Stimulated activated naive CD8-positive, alpha-beta T cell treated with anti-CD3 and anti-CD28 coated beads, Interleukin-15, Interleukin-2, amounts not matched to agents 100 ng/mL and 50 ng/mL, for 24 hours (primary cell): ENCODE data around the gene RCOR1.

Experiments
- H3K27ac Mint-ChIP-seq: one replicate; pipeline ENCODE4 v1.8.0; 2021; ENCODE audit warnings: mild to moderate bottlenecking, mixed read lengths
- H3K27me3 Mint-ChIP-seq: one replicate; pipeline ENCODE4 v1.8.0; 2021; ENCODE audit warnings: mixed read lengths
- H3K36me3 Mint-ChIP-seq: one replicate; pipeline ENCODE4 v1.8.0; 2021; ENCODE audit warnings: low read depth, mixed read lengths
- H3K4me1 Mint-ChIP-seq: one replicate; pipeline ENCODE4 v1.8.0; 2021; ENCODE audit warnings: low read depth, mixed read lengths
- H3K4me3 Mint-ChIP-seq: one replicate; pipeline ENCODE4 v1.8.0; 2021; ENCODE audit warnings: mild to moderate bottlenecking, mixed read lengths
- H3K9me3 Mint-ChIP-seq: one replicate; pipeline ENCODE4 v1.8.0; 2021; ENCODE audit warnings: mixed read lengths

RCOR1 gene

DNA sequence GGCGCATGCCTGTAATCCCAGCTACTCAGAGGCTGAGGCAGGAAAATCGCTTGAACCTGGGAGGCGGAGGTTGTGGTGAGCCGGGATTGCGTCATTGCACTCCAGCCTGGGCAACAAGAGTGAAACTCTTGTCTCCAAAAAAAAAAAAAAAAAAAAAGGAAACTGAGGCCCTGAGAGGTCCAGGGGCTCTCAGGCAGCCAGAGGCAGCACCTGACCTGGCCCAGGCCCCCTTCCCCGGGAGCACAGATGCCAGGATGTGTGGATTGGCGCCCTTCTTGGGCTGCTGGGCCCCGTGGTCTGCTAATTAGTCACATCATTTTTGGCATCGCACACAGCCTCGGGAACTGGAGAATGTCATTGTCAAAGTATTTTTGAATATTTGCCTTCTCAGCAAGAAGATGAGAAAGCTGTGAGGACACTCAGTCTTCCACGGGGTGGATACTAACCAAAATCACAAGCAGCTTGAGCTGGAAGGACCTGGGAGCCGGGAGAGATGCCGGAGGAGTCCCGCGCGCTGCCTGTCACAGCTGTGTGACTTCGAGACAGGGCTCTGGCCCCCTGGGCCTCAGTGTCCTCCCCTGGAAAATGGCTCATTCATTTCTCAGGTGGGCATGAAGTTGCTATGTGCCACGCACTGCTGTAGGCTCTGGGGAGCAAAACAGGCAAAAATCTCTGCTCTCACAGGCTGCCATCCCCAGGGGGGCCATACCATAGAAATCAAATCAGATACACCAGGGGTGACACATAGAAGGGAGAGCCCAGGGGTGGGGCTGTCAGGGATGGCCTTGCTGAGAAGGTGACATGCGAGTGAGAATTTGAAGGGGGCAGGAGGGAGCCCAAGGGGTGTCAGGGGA, 12.5 kb upstream of the RCOR1 start:
- H3K27ac Mint-ChIP-seq = no peak overlapping the region
- H3K9me3 Mint-ChIP-seq = no peaks in the 10 kb centered on the region
- H3K27me3 Mint-ChIP-seq = no peaks in the 10 kb centered on the region
- no peaks in the 10 kb centered on the region for H3K36me3 Mint-ChIP-seq
- H3K4me1 Mint-ChIP-seq = no peaks in the 10 kb centered on the region
- H3K4me3 Mint-ChIP-seq = no peak overlapping the region

DNA sequence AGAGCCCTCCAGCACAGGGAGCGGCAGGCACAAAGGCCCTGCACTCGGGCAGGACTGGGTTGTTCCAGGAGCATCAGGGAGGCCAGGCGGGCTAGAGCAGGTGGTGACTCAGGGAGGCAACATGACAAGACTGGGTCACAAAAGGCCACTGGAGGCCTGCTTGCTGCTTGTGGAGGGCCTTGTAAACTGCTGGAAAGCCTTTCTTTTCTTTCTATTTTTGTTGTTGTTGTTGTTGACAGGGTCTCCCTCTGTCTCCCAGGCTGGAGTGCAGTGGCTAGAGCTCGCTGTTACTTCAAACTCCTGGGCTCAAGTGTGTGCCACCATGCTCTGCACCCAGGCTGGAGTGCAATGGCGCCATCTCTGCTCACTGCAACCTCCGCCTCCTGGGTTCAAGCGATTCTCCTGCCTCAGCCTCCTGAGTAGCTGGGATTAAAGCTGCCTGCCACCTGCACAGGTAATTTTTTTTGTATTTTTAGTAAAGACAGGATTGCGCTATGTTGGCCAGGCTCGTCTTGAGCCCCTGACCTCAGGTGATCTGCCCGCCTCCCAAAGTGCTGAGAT, 11.8 kb upstream of the RCOR1 start:
- Mint-ChIP-seq H3K27ac (no peak overlapping the region), H3K4me1 (no peaks in the 10 kb centered on the region), H3K4me3 (no peak overlapping the region), H3K9me3 (no peaks in the 10 kb centered on the region), H3K36me3 (no peaks in the 10 kb centered on the region), H3K27me3 (no peaks in the 10 kb centered on the region)

DNA sequence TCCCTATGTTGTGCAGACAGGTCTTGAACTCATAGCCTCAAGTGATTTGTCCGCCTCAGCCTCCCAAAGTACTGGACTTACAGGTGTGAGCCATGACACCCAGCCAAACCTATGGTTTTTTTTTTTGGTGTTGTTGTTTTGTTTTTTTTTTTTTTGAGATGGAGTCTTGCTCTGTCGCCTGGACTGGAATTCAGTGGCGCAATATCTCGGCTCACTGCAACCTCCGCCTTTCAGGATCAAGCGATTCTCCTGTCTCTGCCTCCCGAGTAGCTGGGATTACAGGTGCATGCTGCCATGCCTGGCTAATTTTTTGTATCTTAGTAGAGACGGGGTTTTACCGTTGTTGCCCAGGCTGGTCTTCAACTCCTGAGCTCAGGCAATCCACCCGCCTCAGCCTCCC, 11.3 kb upstream of the RCOR1 start:
- H3K4me1 Mint-ChIP-seq = no peaks in the 10 kb centered on the region
- no peaks in the 10 kb centered on the region for H3K27me3 Mint-ChIP-seq
- no peaks in the 10 kb centered on the region for H3K9me3 Mint-ChIP-seq
- H3K4me3 Mint-ChIP-seq = no peak overlapping the region
- H3K27ac Mint-ChIP-seq = no peak overlapping the region
- no peaks in the 10 kb centered on the region for H3K36me3 Mint-ChIP-seq

DNA sequence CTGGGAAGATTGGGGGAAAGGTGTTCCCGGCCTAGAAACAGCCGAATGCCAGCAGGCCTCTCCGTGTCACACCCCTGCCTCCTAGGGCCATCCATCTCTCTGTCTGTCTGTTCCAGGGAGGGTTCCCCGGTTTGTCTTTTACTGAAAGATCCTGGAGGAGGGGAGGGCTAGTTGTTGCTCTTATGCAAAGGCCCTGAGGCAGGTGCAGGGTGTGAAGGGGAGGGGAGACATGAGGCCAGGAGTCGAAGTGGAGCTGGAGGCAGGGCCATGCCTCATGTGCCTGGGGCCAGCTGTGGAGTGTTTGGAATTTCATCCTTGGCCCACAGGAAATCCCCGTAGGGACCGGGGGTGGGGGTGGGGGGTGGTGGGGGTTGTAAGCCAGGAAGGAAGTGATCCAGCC, 8.7 kb upstream of the RCOR1 start:
- Mint-ChIP-seq H3K4me1 (no peaks in the 10 kb centered on the region), H3K36me3 (no peaks in the 10 kb centered on the region), H3K27ac (no peak overlapping the region), H3K4me3 (no peak overlapping the region), H3K9me3 (no peaks in the 10 kb centered on the region), H3K27me3 (no peaks in the 10 kb centered on the region)

DNA sequence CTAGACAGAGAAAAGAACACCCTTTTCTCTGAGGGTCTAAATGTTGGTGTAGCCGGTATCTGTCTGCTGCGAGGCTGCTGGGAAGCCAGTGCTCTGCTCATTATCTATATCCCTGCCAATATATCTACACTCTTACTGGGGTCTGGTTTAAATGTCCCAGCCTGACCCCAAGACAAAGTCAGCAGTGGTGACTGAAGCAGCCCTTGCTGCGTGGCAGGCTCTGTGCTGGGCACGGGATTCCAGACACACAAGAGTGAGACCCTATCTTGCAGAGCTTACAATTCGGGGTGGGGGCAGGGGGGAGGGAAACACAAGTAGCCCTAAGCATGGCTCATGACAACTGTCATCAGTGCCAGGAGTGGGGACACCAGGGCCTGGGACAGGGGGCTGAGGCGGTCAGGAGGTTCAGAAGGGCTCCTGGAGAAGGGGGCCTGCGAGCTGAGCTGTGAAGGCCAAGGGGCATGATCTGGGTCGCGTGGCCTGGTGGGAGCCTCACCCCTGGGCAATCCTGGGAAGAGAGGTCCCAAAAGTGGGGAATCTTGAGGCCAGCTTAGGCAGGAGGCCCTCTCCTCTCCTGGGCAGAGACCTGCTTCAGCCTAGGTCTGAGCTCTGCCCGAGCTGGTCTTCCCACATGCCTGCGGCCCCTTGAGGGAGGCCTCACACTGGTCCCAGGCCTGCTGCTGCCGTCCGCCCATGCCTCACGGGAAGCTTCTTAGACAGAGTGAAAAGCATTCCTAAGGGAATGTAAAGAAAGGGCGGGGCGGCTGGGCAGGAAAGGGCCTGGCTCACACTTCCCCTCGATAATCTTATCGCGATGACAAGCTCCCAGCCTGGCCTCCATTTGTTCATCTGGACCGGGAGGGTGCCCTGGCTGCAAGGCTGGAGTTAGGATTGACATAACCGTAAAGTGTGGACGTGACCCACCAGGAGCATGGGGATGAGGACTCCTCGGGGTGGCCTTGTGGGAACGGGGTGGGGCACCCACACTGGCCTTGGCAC, 7.3 kb upstream of the RCOR1 start:
- no peaks in the 10 kb centered on the region for H3K36me3 Mint-ChIP-seq
- H3K4me3 Mint-ChIP-seq = no peak overlapping the region
- no peaks in the 10 kb centered on the region for H3K9me3 Mint-ChIP-seq
- no peak overlapping the region for H3K27ac Mint-ChIP-seq
- no peaks in the 10 kb centered on the region for H3K4me1 Mint-ChIP-seq
- no peaks in the 10 kb centered on the region for H3K27me3 Mint-ChIP-seq

DNA sequence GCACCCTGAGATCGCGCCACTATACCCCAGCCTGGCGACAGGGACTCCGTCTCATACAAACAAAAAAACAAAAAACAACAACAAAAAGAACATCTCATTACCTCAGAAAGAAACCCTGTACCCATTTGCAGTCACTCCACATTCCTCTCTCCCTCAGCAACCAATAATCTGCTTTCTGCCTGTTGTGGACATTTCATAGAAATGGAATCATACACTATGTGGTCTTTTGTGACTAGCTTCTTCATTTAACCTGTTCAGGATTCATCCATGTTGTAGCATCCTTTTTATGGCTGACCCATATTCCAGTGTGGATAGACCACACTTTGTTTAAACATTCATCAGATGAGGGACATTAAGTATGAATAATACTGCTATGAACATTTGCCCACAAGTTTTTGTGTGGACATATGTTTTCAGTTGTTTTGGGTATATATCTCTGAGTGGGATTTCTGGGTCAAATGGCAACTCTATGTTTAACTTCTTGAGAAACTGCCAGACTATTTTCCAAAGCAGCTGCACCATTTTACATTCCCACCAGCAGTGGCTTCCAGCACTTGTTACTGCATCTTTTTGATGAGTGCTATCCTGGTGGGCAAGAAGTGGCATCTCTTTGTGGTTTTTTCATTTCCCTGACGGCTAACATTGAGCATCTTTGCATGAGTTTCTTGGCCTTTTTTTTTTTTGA, 5.9 kb upstream of the RCOR1 start:
- H3K9me3 Mint-ChIP-seq = no peaks in the 10 kb centered on the region
- peaks cover 7% of the 10 kb centered on the region for H3K4me1 Mint-ChIP-seq
- H3K27me3 Mint-ChIP-seq = no peaks in the 10 kb centered on the region
- no peak overlapping the region for H3K27ac Mint-ChIP-seq
- H3K4me3 Mint-ChIP-seq = no peak overlapping the region
- no peaks in the 10 kb centered on the region for H3K36me3 Mint-ChIP-seq

DNA sequence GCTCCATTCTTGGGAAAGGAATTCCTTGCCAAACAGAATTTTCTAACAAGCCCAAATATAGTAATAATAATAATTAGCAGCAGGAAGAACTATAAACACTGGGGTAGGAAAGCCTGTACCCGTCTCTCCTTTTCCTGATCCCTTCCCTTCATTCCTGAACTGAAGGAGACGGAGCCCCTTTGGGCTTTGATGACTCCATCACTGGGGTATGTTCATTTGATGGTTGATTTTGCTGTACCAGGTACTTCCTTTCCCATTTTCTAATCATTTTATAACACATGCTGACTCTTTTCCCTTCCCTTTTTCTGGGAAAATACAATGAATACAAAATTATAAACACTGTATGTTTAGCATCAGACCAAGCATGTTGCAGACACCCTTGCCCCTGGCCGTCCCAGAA, 3.6 kb upstream of the RCOR1 start:
- H3K36me3 Mint-ChIP-seq = no peaks in the 10 kb centered on the region
- no peak overlapping the region for H3K4me3 Mint-ChIP-seq
- no peak overlapping the region for H3K27ac Mint-ChIP-seq
- no peaks in the 10 kb centered on the region for H3K9me3 Mint-ChIP-seq
- H3K4me1 Mint-ChIP-seq = peaks cover 10% of the 10 kb centered on the region
- no peaks in the 10 kb centered on the region for H3K27me3 Mint-ChIP-seq

DNA sequence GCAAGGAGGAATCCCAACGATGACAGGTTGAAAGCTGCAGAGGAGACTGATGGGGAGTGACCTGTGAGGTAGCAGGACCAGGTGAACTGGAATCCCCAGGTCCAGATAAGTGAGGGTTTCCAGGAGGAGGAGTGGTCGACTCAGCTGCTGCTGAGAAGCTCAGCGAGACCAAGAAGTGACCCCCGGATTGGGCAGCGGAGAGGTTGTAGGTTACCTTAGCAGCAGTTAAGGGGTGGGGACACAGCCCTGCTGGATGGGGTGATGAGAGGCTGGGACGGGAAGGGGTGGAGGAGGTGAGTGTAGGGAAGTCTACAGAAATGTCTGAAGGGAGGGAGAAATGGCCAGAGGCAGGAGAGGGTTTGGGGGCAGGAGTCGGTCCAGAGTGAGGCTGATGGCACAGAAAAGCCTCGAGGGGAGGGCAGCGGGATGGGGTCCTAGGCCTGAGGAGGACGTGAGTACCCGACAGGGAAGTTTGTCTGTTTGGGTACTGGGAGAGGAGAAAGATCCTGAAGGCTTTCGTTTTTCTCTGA, 2.6 kb upstream of the RCOR1 start:
- peaks cover 20% of the 10 kb centered on the region for H3K4me1 Mint-ChIP-seq
- no peaks in the 10 kb centered on the region for H3K27me3 Mint-ChIP-seq
- no peak overlapping the region for H3K27ac Mint-ChIP-seq
- no peak overlapping the region for H3K4me3 Mint-ChIP-seq
- no peaks in the 10 kb centered on the region for H3K36me3 Mint-ChIP-seq
- H3K9me3 Mint-ChIP-seq = no peaks in the 10 kb centered on the region

DNA sequence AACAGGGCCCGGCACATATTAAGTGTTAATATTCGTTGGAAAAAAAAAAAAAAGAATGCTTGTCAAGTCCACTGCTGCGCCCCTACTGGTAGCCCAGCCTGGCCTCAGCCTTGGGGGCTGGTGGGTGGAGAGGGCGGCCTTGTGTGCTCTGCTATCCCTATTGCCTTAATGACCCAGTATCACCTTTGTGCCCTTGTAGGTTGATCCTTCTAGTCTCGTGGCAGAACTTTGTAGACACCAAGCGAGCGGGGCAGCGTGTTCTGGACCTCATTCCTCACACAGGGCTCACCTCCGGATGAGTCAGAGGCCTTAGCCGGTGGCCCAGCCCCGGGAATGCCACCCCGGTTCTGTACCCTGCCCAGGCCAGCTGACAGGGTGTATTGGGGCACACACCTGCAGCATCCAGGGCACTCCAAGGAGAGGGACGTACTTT, 1.8 kb upstream of the RCOR1 start:
- H3K27me3 Mint-ChIP-seq = no peaks in the 10 kb centered on the region
- H3K36me3 Mint-ChIP-seq = no peaks in the 10 kb centered on the region
- no peaks in the 10 kb centered on the region for H3K9me3 Mint-ChIP-seq
- H3K27ac Mint-ChIP-seq = peak overlapping the region; percentile 74
- H3K4me1 Mint-ChIP-seq = peaks cover 26% of the 10 kb centered on the region
- peak overlapping the region; percentile 86 for H3K4me3 Mint-ChIP-seq

DNA sequence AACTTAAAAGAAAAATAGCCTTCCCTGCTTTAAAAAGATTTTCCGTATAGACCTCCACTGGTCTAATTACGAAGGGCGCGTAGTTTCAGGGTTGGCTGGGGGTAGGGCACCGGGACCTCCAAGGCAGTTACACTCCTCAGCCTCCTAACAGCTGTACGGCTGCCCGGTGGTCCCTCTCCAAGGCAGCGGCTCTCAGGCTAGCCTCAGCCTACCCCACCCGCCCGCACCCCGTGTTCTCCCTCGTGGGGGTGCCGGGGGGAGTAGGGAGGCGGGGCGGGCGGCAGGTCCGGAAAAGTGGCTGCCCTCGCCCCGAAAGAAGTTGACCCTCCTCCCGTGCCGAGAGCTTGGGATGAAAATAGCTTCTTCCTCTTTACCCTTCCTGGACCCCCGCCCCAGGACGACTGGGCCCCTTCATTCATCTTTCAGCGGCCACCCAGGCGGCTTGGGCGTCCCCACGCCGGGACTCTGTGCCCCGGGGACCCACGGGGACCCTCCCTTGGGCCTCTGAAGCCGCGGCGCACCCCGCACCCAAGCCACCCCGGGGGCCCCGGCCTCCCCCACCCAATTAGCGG, 991 bp upstream of the RCOR1 start:
- Mint-ChIP-seq H3K27me3 (no peaks in the 10 kb centered on the region), H3K9me3 (no peaks in the 10 kb centered on the region), H3K36me3 (no peaks in the 10 kb centered on the region), H3K27ac (peak overlapping the region; percentile 74), H3K4me3 (peak overlapping the region; percentile 86), H3K4me1 (peaks cover 33% of the 10 kb centered on the region)

DNA sequence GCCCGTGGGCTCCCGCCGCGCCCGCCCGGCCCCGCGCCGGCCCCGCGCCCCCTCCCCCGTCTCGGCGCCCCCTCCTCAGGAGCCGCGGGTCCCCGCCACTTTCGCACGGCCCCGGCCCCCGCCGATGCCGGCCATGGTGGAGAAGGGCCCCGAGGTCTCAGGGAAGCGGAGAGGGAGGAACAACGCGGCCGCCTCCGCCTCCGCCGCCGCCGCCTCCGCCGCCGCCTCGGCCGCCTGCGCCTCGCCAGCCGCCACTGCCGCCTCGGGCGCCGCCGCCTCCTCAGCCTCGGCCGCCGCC, 263 bp downstream of the RCOR1 start:
- H3K36me3 Mint-ChIP-seq = no peaks in the 10 kb centered on the region
- H3K9me3 Mint-ChIP-seq = no peaks in the 10 kb centered on the region
- H3K4me3 Mint-ChIP-seq = no peak overlapping the region
- peaks cover 38% of the 10 kb centered on the region for H3K4me1 Mint-ChIP-seq
- H3K27ac Mint-ChIP-seq = no peak overlapping the region
- H3K27me3 Mint-ChIP-seq = no peaks in the 10 kb centered on the region

DNA sequence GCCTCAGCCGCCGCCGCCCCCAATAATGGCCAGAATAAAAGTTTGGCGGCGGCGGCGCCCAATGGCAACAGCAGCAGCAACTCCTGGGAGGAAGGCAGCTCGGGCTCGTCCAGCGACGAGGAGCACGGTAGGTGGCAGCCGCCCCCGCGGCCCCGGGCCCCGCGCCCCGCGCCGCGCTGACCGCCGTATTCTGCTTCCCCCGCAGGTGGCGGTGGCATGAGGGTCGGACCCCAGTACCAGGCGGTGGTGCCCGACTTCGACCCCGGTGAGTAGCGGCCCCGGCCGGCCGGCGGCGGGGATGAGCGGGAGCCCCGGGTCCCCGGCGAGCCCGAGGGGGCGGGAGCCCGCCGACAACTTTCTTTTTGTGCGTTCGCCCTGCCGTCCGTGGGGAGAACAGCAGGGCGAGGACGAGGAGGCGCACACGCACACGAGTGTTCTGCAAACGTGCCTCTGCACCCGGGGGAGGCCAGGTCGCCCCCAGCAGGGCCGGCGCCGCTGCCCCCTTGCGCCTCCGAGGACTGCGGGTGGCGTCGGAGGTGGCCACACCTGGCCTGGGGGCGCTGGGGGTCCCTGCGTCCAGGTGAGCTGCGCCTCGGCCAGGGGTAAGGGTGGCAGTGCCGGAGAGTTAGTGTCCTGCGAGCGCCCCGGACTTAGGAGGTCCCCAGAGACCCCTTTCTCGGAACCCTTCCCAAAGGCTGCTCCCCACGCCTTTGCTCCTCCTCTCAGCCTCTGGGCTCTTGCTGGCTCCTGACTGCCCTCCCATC, 794 bp downstream of the RCOR1 start:
- H3K36me3 Mint-ChIP-seq = no peaks in the 10 kb centered on the region
- H3K4me3 Mint-ChIP-seq = peak overlapping the region; percentile 81

DNA sequence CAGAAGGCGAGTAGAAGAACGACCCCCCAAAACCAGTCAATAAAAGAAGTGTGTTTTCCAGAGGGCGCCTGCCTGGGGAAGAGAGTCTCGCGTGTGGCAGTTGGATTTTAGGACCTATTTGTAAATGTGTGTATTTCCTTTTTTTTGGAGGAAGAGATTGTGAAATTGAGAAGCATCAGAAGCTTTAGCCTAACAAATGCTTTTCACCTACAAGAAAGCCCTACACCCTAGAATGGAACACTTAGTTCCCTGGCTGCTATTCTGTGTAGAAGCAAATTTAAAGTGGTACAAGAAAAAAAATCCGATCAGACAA, 1.3 kb downstream of the RCOR1 start:
- no peaks in the 10 kb centered on the region for H3K9me3 Mint-ChIP-seq
- no peaks in the 10 kb centered on the region for H3K36me3 Mint-ChIP-seq
- no peaks in the 10 kb centered on the region for H3K27me3 Mint-ChIP-seq
- H3K27ac Mint-ChIP-seq = peak overlapping the region; percentile 28
- H3K4me3 Mint-ChIP-seq = peak overlapping the region; percentile 81
- peaks cover 38% of the 10 kb centered on the region for H3K4me1 Mint-ChIP-seq

More for the DNA sequence above, 794 bp downstream of the RCOR1 start:
- Mint-ChIP-seq H3K4me1 (peaks cover 38% of the 10 kb centered on the region), H3K27me3 (no peaks in the 10 kb centered on the region), H3K9me3 (no peaks in the 10 kb centered on the region), H3K27ac (peak overlapping the region; percentile 28)
